ENCODE data around the gene RUNX1.

DNA sequence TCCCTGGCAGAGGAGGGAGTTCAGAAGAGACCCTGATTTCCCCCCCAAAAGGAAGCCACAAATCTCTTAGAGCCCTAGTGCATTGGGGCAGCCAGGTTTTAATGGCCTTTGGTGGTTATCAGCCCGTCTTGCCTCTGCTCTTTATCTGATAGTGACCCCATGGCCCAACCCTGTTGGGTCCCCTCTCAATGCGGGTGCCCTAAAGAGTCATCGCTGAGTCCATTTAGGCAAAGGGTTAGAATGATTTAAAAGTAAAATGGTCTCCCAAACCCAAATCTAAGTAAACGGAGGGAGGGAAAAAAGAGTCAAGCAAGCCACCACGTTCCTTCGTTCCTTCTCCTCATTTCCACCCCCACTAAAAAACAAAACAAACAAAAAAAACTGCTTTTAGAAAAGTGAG is 164.0 kb downstream of the RUNX1 start:
- TF ChIP-seq EZH2 (IDR thresholded peaks at IDR 0.05; ENCODE audit: low read length, unreplicated experiment) (no peak), EZH2phosphoT487 (IDR thresholded peaks at IDR 0.05; ENCODE audit: borderline replicate concordance, low read length) (no peak)
